DOHH2 (cell line): ENCODE data around the gene CSNK2A1.

ENCODE experiments used
- CTCF ChIP-seq: fragments of 200-600 bp; sonication (generic); IDR thresholded peaks from one replicate; pipeline ENCODE4 v1.5.1; 2014; ENCODE audit warnings: antibody characterized with exemption, mild to moderate bottlenecking, low read depth, low read length; ENCODE audit not compliant: poor library complexity, severe bottlenecking
- EZH2phosphoT487 ChIP-seq: fragments of 200-600 bp; sonication (generic); IDR thresholded peaks from 2 replicates; pipeline ENCODE4 v1.6.1; 2017; ENCODE audit warnings: borderline replicate concordance, mild to moderate bottlenecking, antibody characterized with exemption, low read length, moderate library complexity, mixed read lengths

GRCh38 chr20:568673-569415, 25.3 kb upstream of the CSNK2A1 start:
- TF ChIP-seq CTCF (no peak), EZH2phosphoT487 (no peak)
